Heart left ventricle (tissue), 16 donors: ENCODE measurements around the gene RNF31. TPM values are rescaled to one million over a fixed set of nuclear protein-coding genes. Genes with fewer than 3 reads are reported as not detected.

ENCODE experiments used
- ATAC-seq, 4 donors: fragments of 200-7000 bp; cut with Tn5 transposase; one replicate each; pipeline ENCODE4 v1.9.1; 2020 to 2022; ENCODE audit warnings: moderate library complexity in 4 of 4, mild to moderate bottlenecking in 3 of 4, moderate number of reproducible peaks in 1 of 4
- DNase-seq, 5 donors: peaks; one replicate each; pipeline ENCODE4 v3.0.0-alpha.2; 2020
- H3K27ac ChIP-seq, 12 donors: fragments of 200-600 bp; sonication (generic) in 4 of 12; one replicate each; pipeline versions ENCODE4 v1.5.0 to v1.8.0; 2016 to 2022; ENCODE audit warnings: mild to moderate bottlenecking in 2 of 12
- H3K27me3 ChIP-seq, 9 donors: fragments of 200-600 bp; sonication (generic) in 2 of 9; one replicate each; pipeline versions ENCODE4 v1.5.1 to v1.8.0; 2016 to 2022; ENCODE audit warnings: mild to moderate bottlenecking in 3 of 9
- H3K36me3 ChIP-seq, 9 donors: fragments of 200-600 bp; sonication (generic) in 2 of 9; one replicate each; pipeline versions ENCODE4 v1.5.0 to v1.8.0; 2018 to 2022; ENCODE audit warnings: mild to moderate bottlenecking in 2 of 9
- H3K4me1 ChIP-seq, 12 donors: fragments of 200-600 bp; sonication (generic) in 4 of 12; one replicate each; pipeline versions ENCODE4 v1.5.0 to v1.8.0; 2016 to 2022; ENCODE audit warnings: mild to moderate bottlenecking in 3 of 12
- H3K4me3 ChIP-seq, 12 donors: fragments of 200-600 bp; sonication (generic) in 4 of 12; one replicate each; pipeline versions ENCODE4 v1.5.0 to v1.8.0; 2017 to 2022; ENCODE audit warnings: mild to moderate bottlenecking in 9 of 12, moderate library complexity in 4 of 12
- H3K9me3 ChIP-seq, 12 donors: fragments of 200-600 bp; sonication (generic) in 4 of 12; one replicate each; pipeline versions ENCODE4 v1.5.0 to v1.8.0; 2016 to 2022; ENCODE audit warnings: mild to moderate bottlenecking in 1 of 12
- CTCF ChIP-seq, 12 donors: fragments of 200-600 bp; sonication (generic) in 4 of 12; IDR thresholded peaks; one replicate each; pipeline versions ENCODE4 v1.5.0 to v1.8.0; 2018 to 2022; ENCODE audit warnings: antibody characterized with exemption in 12 of 12, mild to moderate bottlenecking in 5 of 12
- POLR2A ChIP-seq, 2 donors: fragments of 450-650 bp; IDR thresholded peaks; one replicate each; pipeline ENCODE4 v1.6.1; 2017; ENCODE audit warnings: antibody characterized with exemption in 2 of 2, mild to moderate bottlenecking in 2 of 2, moderate library complexity in 2 of 2
- whole genome bisulfite sequencing, 4 donors: extraction: QIAGEN DNeasy Blood & Tissue Kit in 2 of 4; methylation state at CpG; one replicate each; pipeline versions ENCODE4 v1.1.5 to v1.1.7; 2013 to 2018; 5-methylcytosine and 5-hydroxymethylcytosine counted together
- intact Hi-C, 10 donors: fragments of 100-400 bp; cut with DNase I; formaldehyde crosslinking; loops; one replicate each; pipeline versions ENCODE4 v1.11.1 to v1.14.2; 2022
- polyA plus RNA-seq, 2 donors: library from polyadenylated mRNA; stranded (reverse); fragments of 200-250 nt; gene quantifications; one replicate each; pipeline ENCODE4 v1.2.3, GENCODE V29; 2013
- total RNA-seq, 9 donors: library from RNA; depleted of rRNA in 2 of 9; stranded (reverse); fragments of >200 nt in 2 of 9; fragmentation: NEBNext Ultra II Directional in 3 of 9; extraction: Animal tissue kit (Norgen Biotek cat#: 25700) in 3 of 9; gene quantifications; one replicate each; pipeline versions ENCODE4 v1.1.0 to v1.2.4, GENCODE V29; 2016 to 2023
- donor health status: ischemic (EF 13 %, LVEDD 7.1; RV severe dilation, severe dysfunction).
- donor health status: healthy with polysubstance abuse.
- donor health status: DM: no; HTN: yes; CAD: no.
- donor health status: DM: no; HTN: no; CAD: no.
- donor health status: ischemic (EF 25% LVEDD 6.9; RV normal size, moderate dysfunction).
- donor health status: ischemic (EF 25% LVEDD 5.7; RV mildly dilated, moderate dysfunction).
- donor health status: healthy.
- donor health status: DM: yes; HTN: yes; CAD: no.
- donor health status: ischemic (EF 35%, LVEDD 5.7; RV mildly dilated, moderate dysfunction).
- donor health status: nonischemic (EF 11% LVEDD 7.7; RV severe dilation, severe dysfunction).
- donor health status: DM: yes; HTN: yes; CAD: no.
- donor health status: PGD.
- donor health status: ischemic (EF 29% LVEDD 5.4; RV normal size, mild dysfunction).
- donor health status: nonischemic (EF 23%, LVEDD 6.1; RV moderate dilation, normal function).

RNF31 gene
- total and polyA plus RNA-seq, 11 donors, result 31.6 to 54.2 (median 36.6) TPM

DNA sequence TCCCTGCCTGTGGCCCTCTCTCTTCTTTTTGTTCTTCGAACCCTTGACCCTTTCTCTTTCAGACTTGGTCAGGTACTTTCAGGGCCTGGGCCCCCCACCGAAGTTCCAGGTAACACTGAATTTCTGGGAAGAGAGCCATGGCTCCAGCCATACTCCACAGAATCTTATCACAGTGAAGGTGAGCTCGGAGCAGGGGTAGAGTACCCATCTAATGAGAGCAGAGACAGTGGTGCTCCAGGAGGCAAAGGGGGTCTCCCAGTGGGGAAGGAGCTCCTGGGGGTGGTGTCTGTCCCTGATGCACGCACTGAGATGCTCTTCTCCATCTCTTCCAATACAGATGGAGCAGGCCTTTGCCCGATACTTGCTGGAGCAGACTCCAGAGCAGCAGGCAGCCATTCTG, 18.5 kb downstream of the RNF31 start:
- no peak overlapping the region for H3K4me3 ChIP-seq
- peaks cover 0 to 72% (median 18%) of the 10 kb centered on the region in 12 donors for H3K4me1 ChIP-seq
- intact Hi-C loops, result loop anchor here in 1 of 10 donors (10.0 kb wide), 1 partner anchor 151 kb away; no protein-coding TSS in a partner anchor
- TF ChIP-seq CTCF (IDR thresholded peaks at IDR 0.05), result no peak
- TF ChIP-seq POLR2A (IDR thresholded peaks at IDR 0.05), result no peak
- H3K36me3 ChIP-seq, result peaks cover 2 to 88% (median 79%) of the 10 kb centered on the region in 9 donors
- DNase-seq (no peak), ATAC-seq (no peak)
- 85 to 96% (median 95%) methylated on average over 5 of the region's 5 CpGs for WGBS, 4 donors
- no peaks in the 10 kb centered on the region for H3K27me3 ChIP-seq
- no peak overlapping the region for H3K27ac ChIP-seq
- no peaks in the 10 kb centered on the region for H3K9me3 ChIP-seq

GRCh38 chr14:24167469-24168114, 20.3 kb downstream of the RNF31 start:
- H3K27ac ChIP-seq, result peak overlapping the region in 1 of 12 donors; percentile 78
- intact Hi-C loops, result loop anchor here in 1 of 10 donors (10.0 kb wide), 1 partner anchor 153 kb away; no protein-coding TSS in a partner anchor
- no peak overlapping the region for H3K4me3 ChIP-seq
- ATAC-seq (no peak), DNase-seq (peak in 1 of 5 donors; percentile 17)
- peaks cover 2 to 79% (median 78%) of the 10 kb centered on the region in 9 donors for H3K36me3 ChIP-seq
- no peaks in the 10 kb centered on the region for H3K9me3 ChIP-seq
- WGBS, 4 donors, result 88 to 91% (median 90%) methylated on average over 3 of the region's 3 CpGs
- TF ChIP-seq POLR2A (IDR thresholded peaks at IDR 0.05) (no peak), CTCF (IDR thresholded peaks at IDR 0.05) (no peak)
- H3K4me1 ChIP-seq, result peaks cover 0 to 74% (median 18%) of the 10 kb centered on the region in 12 donors
- H3K27me3 ChIP-seq, result no peaks in the 10 kb centered on the region

DNA sequence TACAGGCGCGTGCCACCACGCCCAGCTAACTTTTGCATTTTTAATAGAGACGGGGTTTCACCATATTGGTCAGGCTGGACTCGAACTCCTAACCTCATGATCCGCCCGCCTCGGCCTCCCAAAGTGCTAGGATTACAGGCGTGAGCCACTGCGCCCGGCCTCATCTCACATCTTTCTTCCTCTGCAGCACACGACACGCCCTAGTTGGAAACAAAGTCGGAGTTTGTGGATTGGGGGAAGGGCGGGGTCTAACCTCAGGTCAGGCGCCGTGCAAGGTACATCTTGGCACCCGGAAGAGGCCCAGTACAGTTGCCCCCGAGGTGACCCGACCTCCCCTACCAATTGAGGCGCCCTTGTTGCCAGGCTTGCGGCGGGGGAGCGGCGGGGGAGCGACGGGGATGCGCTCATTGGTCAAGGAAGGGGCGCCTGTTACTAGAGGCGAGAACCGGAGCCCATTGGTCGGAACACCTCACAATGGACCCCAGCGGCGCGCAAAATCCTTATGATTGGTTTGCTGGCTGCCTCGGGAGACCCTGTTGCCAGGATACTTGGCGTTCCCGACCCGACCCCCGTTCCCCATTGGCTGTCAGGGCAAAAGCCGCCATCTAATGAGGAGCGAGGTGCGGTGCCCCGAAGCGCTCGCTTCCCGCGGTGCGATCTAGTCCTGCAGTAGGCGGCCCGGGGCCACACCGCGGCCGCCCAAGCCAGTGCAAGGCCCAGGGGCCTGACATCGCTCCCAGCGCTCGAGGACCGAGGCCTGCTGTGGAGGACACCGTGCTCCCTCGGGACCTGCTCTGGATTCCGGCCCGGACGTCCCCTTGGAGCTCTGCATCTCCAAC, 24.3 kb downstream of the RNF31 start, which contains the start of gene REC8:
Gene REC8 (plus strand): TSS at position 659 of the 839 bp plus-strand sequence. CDS start 473 bp downstream, outside the sequence.
- Histone ChIP-seq H3K4me1 (peaks cover 0 to 33% (median 7%) of the 10 kb centered on the region in 12 donors), H3K9me3 (no peaks in the 10 kb centered on the region), H3K36me3 (peaks cover 0 to 71% (median 43%) of the 10 kb centered on the region in 9 donors), H3K4me3 (peak within 1 kb of the TSS in 11 of 12 donors; percentile 1 to 52 (median 33)), H3K27me3 (no peaks in the 10 kb centered on the region), H3K27ac (peak within 1 kb of the TSS in 2 of 12 donors; percentile 37 to 42)
- ATAC-seq (peak; percentile 40 to 79 (median 70)), DNase-seq (peak; percentile 65 to 80 (median 75))
- TF ChIP-seq CTCF (IDR thresholded peaks at IDR 0.05) (no peak), POLR2A (IDR thresholded peaks at IDR 0.05) (no peak)
- 11 to 36% (median 27%) methylated on average over 38 to 63 of the region's 63 CpGs for WGBS, 4 donors
- intact Hi-C loops, result no loop called here
